NCI-H510A (cell line): ENCODE results near the gene FAH.

ENCODE experiments used
- DNase-seq: peaks from one replicate; lab custom pipeline; 2025; lab: John Stamatoyannopoulos, UW

The FAH gene

GRCh38 chr15:80173022-80173759, 20.4 kb downstream of the FAH start:
- no peak for DNase-seq

GRCh38 chr15:80174017-80174746, 21.4 kb downstream of the FAH start:
- DNase-seq: no peak

GRCh38 chr15:80175436-80175835, 22.6 kb downstream of the FAH start:
- DNase-seq: no peak

- no peak for DNase-seq
Measured at GRCh38 chr15:80176443-80176842, 23.6 kb downstream of the FAH start.

GRCh38 chr15:80177156-80177555, 24.4 kb downstream of the FAH start:
- DNase-seq: no peak

GRCh38 chr15:80179025-80179759, 26.4 kb downstream of the FAH start:
- DNase-seq: no peak

GRCh38 chr15:80179935-80180334, 27.1 kb downstream of the FAH start:
- DNase-seq: no peak

- DNase-seq: no peak
Measured at GRCh38 chr15:80180468-80180867, 27.7 kb downstream of the FAH start.

- DNase-seq: no peak
Measured at GRCh38 chr15:80180986-80181385, 28.2 kb downstream of the FAH start.

- no peak for DNase-seq
Measured at GRCh38 chr15:80182611-80183261, 29.9 kb downstream of the FAH start.

GRCh38 chr15:80183306-80183705, 30.5 kb downstream of the FAH start:
- no peak for DNase-seq

GRCh38 chr15:80183886-80184285, 31.1 kb downstream of the FAH start:
- DNase-seq: no peak

- no peak for DNase-seq
Measured at GRCh38 chr15:80184554-80184953, 31.8 kb downstream of the FAH start.

- no peak for DNase-seq
Measured at GRCh38 chr15:80185152-80185551, 32.4 kb downstream of the FAH start.

GRCh38 chr15:80186066-80186465, 33.3 kb downstream of the FAH start:
- DNase-seq: no peak

- no peak for DNase-seq
Measured at GRCh38 chr15:80186597-80186996, 33.8 kb downstream of the FAH start.

GRCh38 chr15:80188251-80188650, 35.5 kb downstream of the FAH start:
- no peak for DNase-seq

GRCh38 chr15:80191198-80191597, 38.4 kb downstream of the FAH start:
- DNase-seq: no peak

- DNase-seq: no peak
Measured at GRCh38 chr15:80191897-80192595, 39.2 kb downstream of the FAH start.

GRCh38 chr15:80194186-80194585, 41.4 kb downstream of the FAH start:
- DNase-seq: no peak

- DNase-seq: no peak
Measured at GRCh38 chr15:80194914-80195313, 42.1 kb downstream of the FAH start.

- DNase-seq: no peak
Measured at GRCh38 chr15:80199366-80199765, 46.6 kb downstream of the FAH start.
